Measurements from ENCODE around the gene C1QTNF5.

- TF ChIP-seq CTCF (IDR thresholded peaks at IDR 0.05; ENCODE audit: poor library complexity, severe bottlenecking) (no peak), EZH2 (IDR thresholded peaks at IDR 0.05; ENCODE audit: borderline replicate concordance, insufficient read depth, low read length, poor library complexity, severe bottlenecking) (no peak), POLR2AphosphoS5 (IDR thresholded peaks at IDR 0.05) (no peak), EP300 (conservative IDR thresholded peaks at IDR 0.05; ENCODE audit: poor library complexity, severe bottlenecking) (no peak)
Observed at GRCh38 chr11:119324189-119324588, 16.5 kb downstream of the C1QTNF5 start.
